WTC11 (cell line): ENCODE measurements around the gene SULT2B1. TPM values are rescaled to one million over a fixed set of nuclear protein-coding genes. Genes with fewer than 3 reads are reported as not detected.

Experiments used
- ATAC-seq: fragments of 200-7000 bp; cut with Tn5 transposase; 2 replicates; pipeline ENCODE4 v1.10.0; 2021; ENCODE audit warnings: mild to moderate bottlenecking, moderate library complexity
- CTCF ChIA-PET: fragments of 300-600 bp; sonication (Branson Sonifier 250); formaldehyde crosslinking; loops from one replicate; lab custom pipeline; 2021; ENCODE audit warnings: antibody characterized with exemption; lab: Charles Lee
- POLR2A ChIA-PET: fragments of 350-600 bp; sonication (Branson Sonifier 250); formaldehyde crosslinking; loops from one replicate; lab custom pipeline; 2021; ENCODE audit warnings: antibody characterized with exemption; lab: Charles Lee
- DNase-seq: peaks from one replicate; pipeline ENCODE4 v3.0.0; 2021; ENCODE audit warnings: low spot score
- H3K27ac Mint-ChIP-seq: 2 replicates; pipeline ENCODE4 v1.8.0; 2021; ENCODE audit warnings: mixed read lengths
- H3K27me3 Mint-ChIP-seq: 2 replicates; pipeline ENCODE4 v1.8.0; 2021; ENCODE audit warnings: low read depth, mild to moderate bottlenecking, moderate library complexity, mixed read lengths
- H3K36me3 Mint-ChIP-seq: 2 replicates; pipeline ENCODE4 v1.8.0; 2021; ENCODE audit warnings: mixed read lengths
- H3K4me1 Mint-ChIP-seq: 2 replicates; pipeline ENCODE4 v1.8.0; 2022; ENCODE audit warnings: mixed read lengths
- H3K4me3 Mint-ChIP-seq: 2 replicates; pipeline ENCODE4 v1.8.0; 2021; ENCODE audit warnings: mild to moderate bottlenecking, moderate library complexity, mixed read lengths
- H3K9me3 Mint-ChIP-seq: 2 replicates; pipeline ENCODE4 v1.8.0; 2021; ENCODE audit warnings: mixed read lengths
- AR ChIP-seq: fragments of 250-450 bp; sonication (Bioruptor Pico); IDR thresholded peaks from 2 replicates; pipeline ENCODE4 v1.9.0; 2021; ENCODE audit warnings: mild to moderate bottlenecking
- CREB1 ChIP-seq: sonication (generic); formaldehyde crosslinking; IDR thresholded peaks from 2 replicates; pipeline ENCODE4 v1.8.0; 2023; ENCODE audit warnings: mild to moderate bottlenecking, missing genetic modification reagents
- CTCF ChIP-seq: fragments of 200-600 bp; IDR thresholded peaks from 2 replicates; pipeline ENCODE4 v1.8.0; 2022; ENCODE audit warnings: antibody characterized with exemption
- E2F5 ChIP-seq: sonication (generic); formaldehyde crosslinking; IDR thresholded peaks from 2 replicates; pipeline ENCODE4 v1.8.1; 2022; ENCODE audit warnings: mild to moderate bottlenecking, moderate library complexity, missing genetic modification reagents
- ETV6 ChIP-seq: sonication (generic); formaldehyde crosslinking; IDR thresholded peaks from 2 replicates; pipeline ENCODE4 v1.8.1; 2022; ENCODE audit warnings: mild to moderate bottlenecking, missing genetic modification reagents
- GABPB1 ChIP-seq: sonication (generic); formaldehyde crosslinking; IDR thresholded peaks from 2 replicates; pipeline ENCODE4 v1.8.1; 2023; ENCODE audit warnings: mild to moderate bottlenecking, missing genetic modification reagents
- GRHL2 ChIP-seq: fragments of 250-450 bp; sonication (Bioruptor Pico); IDR thresholded peaks from 2 replicates; pipeline ENCODE4 v1.8.0; 2022; ENCODE audit warnings: mild to moderate bottlenecking, moderate library complexity; ENCODE audit not compliant: insufficient replicate concordance, severe bottlenecking
- IRF1 ChIP-seq: sonication (generic); formaldehyde crosslinking; IDR thresholded peaks from 2 replicates; pipeline ENCODE4 v1.8.0; 2023; ENCODE audit warnings: missing genetic modification reagents
- JUN ChIP-seq: sonication (generic); formaldehyde crosslinking; IDR thresholded peaks from 2 replicates; pipeline ENCODE4 v1.8.0; 2023; ENCODE audit warnings: mild to moderate bottlenecking, missing genetic modification reagents
- MXD4 ChIP-seq: fragments of 250-450 bp; sonication (Bioruptor Pico); IDR thresholded peaks from 2 replicates; pipeline ENCODE4 v1.8.0; 2021; ENCODE audit warnings: mild to moderate bottlenecking, moderate library complexity, borderline replicate concordance
- NFE2L1 ChIP-seq: sonication (generic); formaldehyde crosslinking; IDR thresholded peaks from 2 replicates; pipeline ENCODE4 v1.8.1; 2023; ENCODE audit warnings: missing genetic modification reagents
- NFYB ChIP-seq: sonication (generic); formaldehyde crosslinking; conservative IDR thresholded peaks from 2 replicates; pipeline ENCODE4 v1.8.0; 2022; ENCODE audit warnings: low read depth, missing genetic modification reagents
- NR2C2 ChIP-seq: sonication (generic); formaldehyde crosslinking; IDR thresholded peaks from 2 replicates; pipeline ENCODE4 v1.8.0; 2022; ENCODE audit warnings: mild to moderate bottlenecking, missing genetic modification reagents
- RELA ChIP-seq: sonication (generic); formaldehyde crosslinking; IDR thresholded peaks from 2 replicates; pipeline ENCODE4 v1.8.1; 2022; ENCODE audit warnings: missing genetic modification reagents, mild to moderate bottlenecking, borderline replicate concordance
- SP1 ChIP-seq: sonication (generic); formaldehyde crosslinking; conservative IDR thresholded peaks from 2 replicates; pipeline ENCODE4 v1.8.1; 2022; ENCODE audit warnings: missing genetic modification reagents
- ZBTB43 ChIP-seq: sonication (generic); formaldehyde crosslinking; IDR thresholded peaks from 2 replicates; pipeline ENCODE4 v1.8.1; 2023; ENCODE audit warnings: mild to moderate bottlenecking, missing genetic modification reagents
- ZNF263 ChIP-seq: sonication (generic); formaldehyde crosslinking; IDR thresholded peaks from 2 replicates; pipeline ENCODE4 v1.8.1; 2022; ENCODE audit warnings: low read depth, mild to moderate bottlenecking, moderate library complexity, missing genetic modification reagents
- ZNF396 ChIP-seq: fragments of 250-450 bp; sonication (Bioruptor Pico); IDR thresholded peaks from 2 replicates; pipeline ENCODE4 v1.8.0; 2021; ENCODE audit warnings: mild to moderate bottlenecking, moderate library complexity, borderline replicate concordance
- ZSCAN18 ChIP-seq: fragments of 250-450 bp; sonication (Bioruptor Pico); IDR thresholded peaks from 2 replicates; pipeline ENCODE4 v2.1.2; 2022; ENCODE audit warnings: mild to moderate bottlenecking, moderate library complexity
- total RNA-seq: library from RNA; stranded (reverse); gene quantifications from 3 replicates; pipeline ENCODE4 v1.2.3, GENCODE V29; 2021

SULT2B1 gene
- total RNA-seq, 1 experiment from 2014 or later = 0.96 TPM

GRCh38 chr19:48509467-48510194 is 42.3 kb upstream of the SULT2B1 start:
- CTCF ChIA-PET = interaction anchor here (0.7 to 9.5 kb wide), 7 partner anchors 8 to 99 kb away, joined by 3 to 297 read pairs (median 5); no protein-coding TSS in a partner anchor
- peak overlapping the region; percentile 21; the same call in 1 of the 2 replicates for H3K27ac Mint-ChIP-seq
- no peak for DNase-seq
- peak; percentile 3 for ATAC-seq
- H3K36me3 Mint-ChIP-seq = no peaks in the 10 kb centered on the region; the same call in 1 of the 2 replicates
- H3K4me3 Mint-ChIP-seq = peak overlapping the region; percentile 81
- H3K4me1 Mint-ChIP-seq = peaks cover 14% of the 10 kb centered on the region
- POLR2A ChIA-PET = interaction anchor here (0.6 to 1.1 kb wide), 2 partner anchors 110 to 183 kb away, joined by 3 to 4 read pairs; partner anchors contain the start of genes RPL18 and SPHK2
- TF ChIP-seq NFYB (CRISPR knock-in tag) (peak; percentile 85), E2F5 (CRISPR knock-in tag) (no peak)
- H3K9me3 Mint-ChIP-seq = no peaks in the 10 kb centered on the region
- H3K27me3 Mint-ChIP-seq = peaks cover 3% of the 10 kb centered on the region; the same call in 1 of the 2 replicates

GRCh38 chr19:48510421-48511268 is 41.3 kb upstream of the SULT2B1 start:
- peak overlapping the region; percentile 81 for H3K4me3 Mint-ChIP-seq
- ATAC-seq (peak; percentile 38), DNase-seq (peak; percentile 89)
- no peaks in the 10 kb centered on the region for H3K9me3 Mint-ChIP-seq
- H3K27ac Mint-ChIP-seq = no peak overlapping the region; the same call in 1 of the 2 replicates
- peaks cover 3% of the 10 kb centered on the region; the same call in 1 of the 2 replicates for H3K27me3 Mint-ChIP-seq
- peaks cover 14% of the 10 kb centered on the region for H3K4me1 Mint-ChIP-seq
- POLR2A ChIA-PET = interaction anchor here (1.1 kb wide), 1 partner anchor 109 kb away, joined by 3 read pairs; the partner anchor contains the start of genes RPL18 and SPHK2
- H3K36me3 Mint-ChIP-seq = no peaks in the 10 kb centered on the region; the same call in 1 of the 2 replicates
- CTCF ChIA-PET = interaction anchor here (0.7 to 9.5 kb wide), 6 partner anchors 9 to 98 kb away, joined by 3 to 297 read pairs (median 6); no protein-coding TSS in a partner anchor
- TF ChIP-seq GABPB1 (CRISPR knock-in tag) (no peak), ZNF263 (CRISPR knock-in tag) (peak; percentile 52; the same call in 1 of the 2 replicates), SP1 (CRISPR knock-in tag) (0 out of 2 replicates have a peak, but pooled peaks have one; percentile 33)

GRCh38 chr19:48511321-48511731 is 40.6 kb upstream of the SULT2B1 start:
- POLR2A ChIA-PET = no interaction called here
- no peak for TF ChIP-seq CTCF
- TF ChIP-seq ETV6 (CRISPR knock-in tag) = no peak
- TF ChIP-seq ZBTB43 (CRISPR knock-in tag) = no peak
- no peak for TF ChIP-seq ZNF396 (CRISPR knock-in tag)
- TF ChIP-seq NFE2L1 = no peak
- TF ChIP-seq ZSCAN18 (CRISPR knock-in tag) = no peak
- TF ChIP-seq CREB1 (CRISPR knock-in tag) = no peak
- TF ChIP-seq ZNF263 (CRISPR knock-in tag) = no peak
- TF ChIP-seq AR = no peak
- TF ChIP-seq NR2C2 (CRISPR knock-in tag) = no peak
- TF ChIP-seq MXD4 (CRISPR knock-in tag) = no peak
- TF ChIP-seq GRHL2 (CRISPR knock-in tag) = no peak
- TF ChIP-seq IRF1 = no peak
- no peak for TF ChIP-seq JUN
- no peak for TF ChIP-seq RELA (CRISPR knock-in tag)

More at GRCh38 chr19:48511321-48511731, 40.6 kb upstream of the SULT2B1 start:
- ATAC-seq (no peak), DNase-seq (no peak)
- Mint-ChIP-seq H3K9me3 (no peaks in the 10 kb centered on the region), H3K36me3 (no peaks in the 10 kb centered on the region; the same call in 1 of the 2 replicates), H3K27ac (no peak overlapping the region), H3K4me3 (peak overlapping the region; percentile 81), H3K4me1 (peaks cover 14% of the 10 kb centered on the region), H3K27me3 (peaks cover 3% of the 10 kb centered on the region; the same call in 1 of the 2 replicates)
- CTCF ChIA-PET = interaction anchor here (1.3 to 9.5 kb wide), 4 partner anchors 9 to 73 kb away, joined by 4 to 297 read pairs (median 9); no protein-coding TSS in a partner anchor
